B cell (primary cell): ENCODE data around the gene FBF1.

Experiments used
- EZH2 ChIP-seq: IDR thresholded peaks from 2 replicates; pipeline ENCODE4 v1.6.1; 2012; ENCODE audit warnings: borderline replicate concordance, low read depth, mild to moderate bottlenecking, moderate library complexity, low read length; ENCODE audit not compliant: insufficient read depth, poor library complexity, severe bottlenecking
- TF ChIP-seq, protein P1 (sequence below): fragments of 200-600 bp; IDR thresholded peaks from one replicate; pipeline ENCODE4 v1.8.0; 2022; ENCODE audit warnings: antibody characterized with exemption, mild to moderate bottlenecking

DNA sequence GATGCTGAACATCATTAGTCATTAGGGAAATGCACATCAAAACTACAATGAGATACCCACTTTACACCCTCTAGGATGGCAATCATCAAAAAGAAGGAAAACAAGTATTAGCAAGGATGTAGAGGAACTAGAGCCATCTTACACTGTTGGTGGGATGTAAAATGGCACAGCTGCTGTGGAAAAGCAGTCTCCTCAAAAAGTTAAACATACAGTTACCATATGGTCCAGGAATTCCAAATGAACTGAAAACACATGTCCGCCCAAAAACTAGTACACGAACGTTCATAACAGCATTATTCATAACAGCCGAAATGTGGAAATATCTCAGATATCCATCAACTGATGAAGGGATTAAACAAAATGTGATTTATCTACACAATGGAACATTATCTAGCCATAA lies 7.0 kb downstream of the FBF1 start:
- TF ChIP-seq, protein P1, sequence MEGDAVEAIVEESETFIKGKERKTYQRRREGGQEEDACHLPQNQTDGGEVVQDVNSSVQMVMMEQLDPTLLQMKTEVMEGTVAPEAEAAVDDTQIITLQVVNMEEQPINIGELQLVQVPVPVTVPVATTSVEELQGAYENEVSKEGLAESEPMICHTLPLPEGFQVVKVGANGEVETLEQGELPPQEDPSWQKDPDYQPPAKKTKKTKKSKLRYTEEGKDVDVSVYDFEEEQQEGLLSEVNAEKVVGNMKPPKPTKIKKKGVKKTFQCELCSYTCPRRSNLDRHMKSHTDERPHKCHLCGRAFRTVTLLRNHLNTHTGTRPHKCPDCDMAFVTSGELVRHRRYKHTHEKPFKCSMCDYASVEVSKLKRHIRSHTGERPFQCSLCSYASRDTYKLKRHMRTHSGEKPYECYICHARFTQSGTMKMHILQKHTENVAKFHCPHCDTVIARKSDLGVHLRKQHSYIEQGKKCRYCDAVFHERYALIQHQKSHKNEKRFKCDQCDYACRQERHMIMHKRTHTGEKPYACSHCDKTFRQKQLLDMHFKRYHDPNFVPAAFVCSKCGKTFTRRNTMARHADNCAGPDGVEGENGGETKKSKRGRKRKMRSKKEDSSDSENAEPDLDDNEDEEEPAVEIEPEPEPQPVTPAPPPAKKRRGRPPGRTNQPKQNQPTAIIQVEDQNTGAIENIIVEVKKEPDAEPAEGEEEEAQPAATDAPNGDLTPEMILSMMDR, result no peak
- no peak for TF ChIP-seq EZH2
